Nucleus accumbens (tissue), 56 donors: ENCODE measurements around the gene GATB.

Source experiments
- DNase-seq, 56 donors: peaks; one replicate each; lab custom pipeline; 2025; lab: John Stamatoyannopoulos, UW

The GATB gene

DNA sequence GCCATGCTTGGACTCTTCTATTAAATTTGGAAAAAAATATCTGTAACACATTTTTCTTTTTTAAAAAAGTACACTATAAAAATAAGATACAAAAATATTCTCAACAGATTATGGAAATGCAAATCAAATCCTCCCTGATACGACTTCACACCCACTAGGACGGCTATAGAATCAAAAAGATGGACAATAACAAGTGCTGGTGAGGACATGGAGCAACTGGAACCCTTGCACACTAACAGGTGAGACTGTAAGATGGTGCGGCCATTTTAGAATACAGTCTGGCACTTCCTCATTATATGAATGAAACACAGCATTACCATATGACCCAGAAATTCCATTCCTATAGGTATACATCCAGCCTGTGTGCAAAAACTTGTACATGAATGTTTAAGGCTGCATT is 83.6 kb downstream of the GATB start:
- no peak for DNase-seq

DNA sequence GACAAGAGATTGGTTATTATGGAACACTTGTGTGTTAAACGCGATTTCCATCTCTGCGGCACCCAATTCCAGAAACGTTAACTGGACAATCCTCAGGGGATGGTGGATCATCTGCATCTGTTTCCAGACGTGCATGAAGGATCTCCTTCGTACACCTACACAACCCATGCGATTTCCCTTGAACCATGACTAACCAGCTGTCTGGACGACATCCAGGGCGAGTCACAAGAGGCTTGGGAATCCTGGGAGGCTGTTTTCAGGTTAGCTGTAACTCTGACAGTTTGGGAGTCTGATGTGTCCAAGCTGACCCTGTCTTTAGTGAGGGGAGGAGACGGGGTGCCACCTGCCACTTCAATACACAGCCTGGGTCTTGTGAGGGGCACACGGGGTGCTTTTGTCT is 84.5 kb downstream of the GATB start:
- no peak for DNase-seq

DNA sequence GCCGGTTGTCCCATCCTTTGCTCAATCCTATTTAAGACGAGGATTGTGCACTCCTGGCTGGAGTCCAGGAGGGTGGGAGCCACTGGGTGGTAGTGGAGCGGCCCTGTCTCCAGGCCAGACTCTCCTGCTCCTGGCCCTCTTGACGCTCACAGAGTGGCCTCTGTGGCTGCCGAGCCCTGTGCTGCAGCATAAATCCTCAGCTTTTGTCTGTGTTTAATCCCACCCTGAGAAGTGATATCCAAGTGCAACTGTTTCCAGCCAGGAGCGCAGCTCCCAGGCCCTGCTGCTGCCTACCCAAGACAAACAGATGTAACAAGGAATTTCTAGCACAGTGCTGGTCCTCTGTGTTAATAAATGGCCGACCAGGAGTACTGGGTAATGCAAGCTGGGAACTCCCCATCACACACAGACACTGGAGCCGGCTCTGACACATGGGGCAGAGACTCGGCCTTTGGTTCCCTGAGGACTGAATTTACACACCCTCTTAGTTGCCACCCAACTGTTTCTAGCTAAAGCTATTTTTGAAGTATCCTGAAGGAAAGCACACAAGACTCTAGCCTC is 85.3 kb downstream of the GATB start:
- peak in 3 of 56 donors; percentile 13 to 43 (median 24) for DNase-seq

DNA sequence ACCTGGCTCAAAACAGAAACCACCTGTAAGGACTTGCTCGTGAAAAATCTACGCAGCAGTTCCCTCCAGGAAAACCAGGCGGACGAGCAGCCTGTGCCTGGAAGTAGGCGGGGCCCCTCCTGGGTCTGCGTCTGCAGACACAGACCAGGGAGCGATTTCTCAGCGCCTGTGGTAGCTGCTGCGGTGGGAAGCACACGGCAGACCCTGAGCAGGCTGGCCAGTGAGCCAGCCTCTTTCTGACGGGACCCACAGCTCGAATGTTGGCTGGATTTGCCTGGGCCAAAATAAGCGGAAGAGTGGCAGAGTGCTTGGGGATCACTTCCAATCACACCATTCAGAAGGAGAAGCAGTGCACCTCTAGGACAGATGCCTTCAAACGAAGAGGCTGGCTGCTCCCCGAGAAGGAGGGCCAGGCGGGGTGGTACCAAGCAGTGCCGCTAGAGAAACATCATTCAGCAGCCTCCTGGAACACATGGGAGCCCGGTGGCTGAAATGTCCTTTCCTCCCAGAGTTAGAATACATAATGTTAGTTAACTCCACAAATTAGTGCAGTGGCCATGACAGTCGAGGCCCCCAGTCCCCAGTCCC is 85.9 kb downstream of the GATB start:
- peak in 24 of 56 donors; percentile 8 to 55 (median 24) for DNase-seq

DNA sequence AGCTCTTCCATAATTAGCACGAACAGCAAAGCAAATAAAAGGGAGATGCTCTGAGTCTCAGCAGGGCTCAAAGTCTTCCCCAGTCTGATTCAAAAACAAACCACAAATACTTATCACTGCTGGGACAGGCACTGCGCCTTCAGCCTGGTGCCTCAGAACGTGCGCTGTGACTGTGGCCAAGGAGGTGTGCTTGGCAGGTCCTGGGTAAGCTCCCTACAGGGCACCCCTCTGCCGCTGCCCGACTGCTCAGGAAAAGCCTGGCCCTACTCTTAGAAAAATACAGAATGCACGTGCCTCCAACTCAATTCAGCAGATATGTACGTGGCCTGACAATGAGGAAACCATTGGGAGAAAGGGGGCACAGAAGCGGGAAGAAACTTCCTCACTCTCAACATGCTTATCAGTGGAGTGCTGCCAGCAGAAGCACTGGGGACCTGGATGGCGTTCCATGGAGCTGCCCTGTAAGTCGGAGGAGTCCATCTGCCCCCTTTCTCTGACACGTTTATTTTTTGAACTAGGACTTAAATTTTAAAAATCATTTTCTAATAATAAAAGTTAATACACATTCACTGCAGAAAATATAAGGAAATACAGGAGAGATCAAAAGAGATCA is 86.8 kb downstream of the GATB start:
- no peak for DNase-seq

DNA sequence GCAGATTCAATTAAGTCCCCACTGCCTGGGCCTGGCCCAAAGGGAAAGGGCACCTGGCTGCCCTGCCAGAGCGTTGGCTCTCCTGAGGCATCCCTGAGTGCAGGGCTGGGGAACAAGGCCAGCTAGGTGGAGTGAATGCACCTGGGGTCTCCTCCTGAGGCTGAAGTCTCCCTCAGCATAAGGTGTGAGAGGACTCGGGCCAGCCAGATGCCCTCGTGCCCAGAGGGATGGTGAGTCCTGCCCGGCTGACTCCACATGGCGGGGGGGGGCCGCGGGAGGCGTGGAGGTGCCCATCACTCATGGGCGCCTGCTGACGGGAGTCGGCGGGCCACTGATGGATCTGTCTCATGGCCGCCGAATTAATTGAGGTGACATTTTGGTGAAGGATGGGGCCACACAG is 87.8 kb downstream of the GATB start:
- DNase-seq: no peak

DNA sequence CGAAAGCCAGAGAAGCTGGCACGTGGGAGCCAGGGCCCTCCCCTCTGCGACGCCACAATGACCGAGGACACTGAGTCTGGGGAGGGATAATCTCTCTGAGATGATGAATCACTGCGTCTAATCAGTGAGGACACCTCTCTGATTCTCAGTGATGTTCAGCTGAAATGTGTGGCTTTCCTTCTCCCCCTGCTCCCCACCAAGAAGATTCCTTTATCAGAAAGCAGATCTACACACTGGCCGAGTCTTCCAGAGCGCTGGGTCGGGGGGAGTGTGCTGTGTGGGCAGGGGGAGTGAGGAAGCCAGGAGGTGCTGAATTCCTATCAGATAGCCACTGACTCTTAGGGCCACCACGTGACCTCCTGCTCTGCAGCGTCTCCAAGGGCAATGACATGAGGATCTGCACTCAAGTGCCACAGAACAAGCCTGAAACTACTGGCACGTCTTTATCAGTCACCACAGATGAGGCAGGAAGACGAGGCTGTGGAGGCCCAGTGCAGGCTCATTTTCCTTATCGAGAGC is 89.2 kb downstream of the GATB start:
- no peak for DNase-seq

DNA sequence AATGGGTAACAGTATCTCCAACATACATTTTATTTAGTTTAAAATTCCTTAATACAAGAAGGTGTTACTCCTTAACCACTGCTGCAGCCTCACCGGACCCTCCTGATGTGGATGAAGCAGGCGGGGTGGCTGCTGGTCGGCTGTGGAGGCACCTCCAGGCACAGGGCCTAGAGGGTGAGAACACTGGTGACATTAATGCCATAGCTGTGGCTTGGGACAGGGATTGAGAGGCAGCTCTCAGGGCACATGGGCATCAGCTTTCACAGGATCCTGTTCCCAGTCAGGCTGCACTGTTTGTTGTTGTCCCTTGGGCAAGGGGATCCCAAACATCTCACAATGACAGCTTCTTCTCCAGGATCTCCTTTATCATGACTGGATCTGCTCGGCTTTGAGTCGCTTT is 90.0 kb downstream of the GATB start:
- DNase-seq: no peak

DNA sequence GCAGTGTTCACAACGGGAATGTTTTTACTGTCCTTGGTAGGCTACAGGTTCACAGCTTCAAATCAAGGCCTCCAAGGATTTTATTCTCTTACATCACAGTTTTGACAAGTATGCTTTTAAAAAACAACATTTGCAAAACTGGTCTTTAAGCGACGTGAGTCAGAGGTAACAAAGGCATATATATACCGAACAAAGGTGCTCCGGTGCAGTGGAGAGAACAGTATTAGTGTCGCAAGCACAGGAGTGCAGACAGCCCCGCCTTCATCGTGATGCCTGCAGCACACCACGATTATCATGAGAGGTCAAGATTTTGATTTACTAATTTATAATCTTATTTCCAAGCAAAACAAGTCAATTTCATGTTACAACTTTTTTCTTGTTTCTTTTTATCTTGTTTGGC is 90.8 kb downstream of the GATB start:
- no peak for DNase-seq

DNA sequence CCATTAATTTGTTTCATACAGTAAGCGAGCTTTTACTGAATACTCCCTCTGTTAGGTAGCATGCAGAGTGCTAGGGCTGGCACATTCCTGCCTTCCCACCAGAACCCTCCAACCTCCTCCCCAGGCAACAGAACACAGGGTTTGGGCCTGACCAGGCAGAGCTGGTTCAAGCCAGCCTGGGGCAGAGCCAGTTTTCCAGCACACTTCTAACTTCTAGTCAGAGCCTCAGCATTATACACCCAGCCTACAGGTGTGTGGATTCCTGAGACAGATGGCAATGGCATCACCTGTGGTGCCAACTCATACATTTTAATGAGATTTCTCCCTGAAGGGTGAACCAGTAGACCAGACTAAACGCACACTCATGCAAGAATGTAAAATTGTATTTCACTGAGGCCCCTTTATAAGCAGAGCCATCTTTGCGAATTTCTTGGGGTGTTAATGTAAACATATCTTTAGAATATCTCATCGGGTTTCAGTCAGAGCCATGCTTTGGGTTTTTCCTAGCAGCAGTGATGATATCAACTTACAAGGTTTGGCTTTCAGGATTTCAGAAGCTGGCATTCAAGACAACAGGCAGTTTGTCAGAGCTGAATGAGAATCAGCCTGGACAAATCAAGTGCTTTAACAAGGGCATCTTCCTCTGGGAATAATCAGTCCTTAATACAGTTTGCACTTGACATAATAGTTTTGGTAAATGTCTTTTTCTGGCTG is 92.0 kb downstream of the GATB start:
- no peak for DNase-seq

DNA sequence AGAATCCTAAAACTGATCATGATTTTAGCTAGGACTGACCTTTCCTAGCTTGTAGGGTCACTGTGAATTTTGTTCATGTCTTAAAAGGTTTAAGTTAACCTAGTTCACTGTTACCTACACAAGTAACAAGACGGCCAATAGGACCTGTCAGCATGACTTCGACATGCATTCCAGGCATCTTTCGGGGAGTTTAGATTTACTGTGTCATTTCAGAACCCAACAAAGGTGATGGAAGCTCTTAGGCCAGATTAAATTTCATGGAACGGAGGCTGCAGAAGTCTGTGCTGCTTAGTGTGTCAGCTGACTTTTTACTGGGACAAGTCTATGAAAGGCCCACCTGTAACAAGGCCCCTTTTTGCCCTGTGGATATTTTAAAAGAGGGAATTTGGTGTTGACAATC is 93.1 kb downstream of the GATB start:
- no peak for DNase-seq

DNA sequence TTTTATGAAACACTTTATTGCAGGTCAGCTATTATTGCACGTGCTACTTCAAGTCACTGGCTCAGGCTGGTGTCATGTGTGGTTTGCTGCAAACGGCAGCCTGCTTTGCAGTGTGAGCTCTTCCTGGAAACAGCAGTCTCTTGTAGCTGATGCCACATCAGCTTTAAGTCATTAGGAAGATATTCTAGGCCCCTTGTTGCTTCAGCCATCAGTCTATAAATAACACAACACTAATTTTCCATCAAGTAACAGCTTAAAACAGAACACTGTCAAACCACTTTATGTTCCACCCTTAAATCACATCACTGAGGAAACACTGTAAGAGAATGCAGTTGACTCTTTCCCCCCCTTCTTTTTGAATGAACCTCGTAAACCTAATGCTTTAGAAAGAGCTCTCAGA is 93.8 kb downstream of the GATB start:
- no peak for DNase-seq

DNA sequence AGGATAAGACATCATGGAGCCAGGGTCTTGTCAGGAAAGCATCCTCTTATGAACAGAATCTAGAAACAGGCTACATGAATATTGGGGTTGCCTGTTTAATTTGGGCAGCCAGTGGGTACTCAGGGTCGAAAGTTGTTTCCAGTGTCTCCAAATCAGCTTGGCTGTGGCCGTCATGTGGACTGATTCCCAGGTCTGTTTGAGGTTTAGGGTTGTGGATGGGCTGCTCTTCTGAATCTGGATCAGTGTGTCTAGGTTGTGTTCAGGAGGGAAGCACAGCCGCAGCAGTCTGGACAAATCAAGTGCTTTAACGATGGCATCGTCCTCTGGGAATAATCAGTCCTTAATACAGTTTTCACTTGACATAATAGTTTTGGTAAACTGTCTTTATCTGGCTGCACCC is 94.3 kb downstream of the GATB start:
- DNase-seq: no peak

DNA sequence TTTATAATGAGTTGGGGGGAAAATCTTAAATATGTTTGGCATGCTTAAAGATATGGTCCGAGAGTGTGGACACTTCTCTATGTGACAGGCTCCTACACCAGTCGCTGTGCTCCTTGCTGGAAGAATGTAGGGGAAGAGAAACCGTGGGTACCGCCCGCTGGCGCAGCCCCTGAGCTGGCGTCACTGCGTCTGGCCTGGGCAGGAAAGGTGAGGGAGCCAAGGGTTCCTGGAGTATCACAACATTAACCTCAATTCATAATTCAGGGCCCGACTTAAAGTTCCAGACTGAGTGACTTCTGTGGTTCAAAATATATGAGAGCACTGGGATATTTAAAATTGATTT is 95.1 kb downstream of the GATB start:
- DNase-seq: no peak

DNA sequence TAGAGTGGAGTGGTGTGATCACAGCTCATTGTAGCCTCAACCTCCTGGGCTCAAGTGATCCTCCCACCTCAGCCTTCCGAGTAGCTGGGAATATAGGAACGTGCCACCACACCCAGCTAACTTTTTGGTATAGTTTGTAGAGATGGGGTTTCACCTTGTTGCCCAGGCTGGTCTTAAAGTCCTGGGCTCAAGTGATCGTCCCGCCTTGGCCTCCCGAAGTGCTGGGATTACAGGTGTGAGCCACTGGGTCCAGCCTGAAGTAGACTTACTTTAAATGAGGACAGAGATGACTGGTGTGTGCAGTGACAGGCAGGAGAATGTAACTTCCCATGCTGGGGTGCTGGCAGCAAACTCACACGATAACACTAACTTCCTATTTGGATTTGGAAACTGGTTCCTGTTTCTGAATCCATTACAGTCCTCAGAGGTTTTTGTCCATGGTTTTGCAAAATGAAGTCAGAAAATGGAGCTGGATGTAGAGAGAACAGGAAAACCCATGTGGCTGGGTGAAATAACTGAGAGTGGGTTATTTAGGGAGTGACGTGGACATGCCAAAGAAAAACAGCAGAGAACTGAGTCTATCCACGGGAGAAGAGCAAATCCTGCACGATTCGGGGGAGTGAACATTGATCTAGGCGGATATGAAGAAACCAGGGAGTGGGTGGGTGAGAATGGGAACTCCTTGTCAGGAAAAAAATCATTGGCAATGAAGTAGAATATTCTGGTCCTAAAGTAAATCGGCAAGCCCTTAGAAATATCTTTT is 95.6 kb downstream of the GATB start:
- peak in 2 of 56 donors; percentile 9 to 20 for DNase-seq

DNA sequence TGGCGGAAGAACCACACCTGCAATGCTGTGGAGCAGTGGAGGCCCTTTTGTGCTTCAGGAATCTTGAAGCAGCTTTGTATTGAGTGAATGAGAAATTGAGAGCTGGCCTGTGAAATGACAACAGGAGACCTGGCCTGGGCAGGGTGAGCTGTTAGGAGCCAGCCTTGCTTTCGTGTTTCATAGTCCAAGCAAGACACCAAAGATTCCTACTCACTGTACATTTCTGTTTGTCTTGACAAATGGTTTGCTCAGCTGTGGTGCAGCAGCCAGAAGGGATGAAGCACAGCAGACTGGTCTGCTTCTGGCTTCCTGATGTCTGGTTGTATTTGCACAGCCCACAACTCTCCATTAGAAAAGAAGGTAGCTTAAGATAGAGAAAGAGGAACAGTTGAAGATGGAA is 96.5 kb downstream of the GATB start:
- DNase-seq: no peak

DNA sequence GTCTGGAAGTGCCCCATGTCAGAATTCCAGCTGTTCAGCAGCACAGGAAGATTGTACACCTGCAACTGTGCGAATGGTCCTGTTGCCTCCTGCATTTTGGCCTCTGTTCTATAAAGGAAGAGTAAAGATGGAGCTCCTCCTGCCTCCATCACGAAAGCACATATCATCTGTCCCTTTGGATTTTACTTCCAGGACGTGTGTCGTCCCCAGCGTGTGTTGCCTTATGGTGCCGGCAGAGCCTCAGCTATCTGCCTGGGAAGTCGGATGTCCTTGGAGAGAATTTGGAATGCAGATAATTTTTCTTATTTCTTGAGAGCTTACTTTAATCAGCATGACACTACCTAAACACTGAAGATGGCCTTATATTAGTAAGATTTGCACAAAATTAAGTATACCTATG is 97.7 kb downstream of the GATB start:
- DNase-seq: no peak

DNA sequence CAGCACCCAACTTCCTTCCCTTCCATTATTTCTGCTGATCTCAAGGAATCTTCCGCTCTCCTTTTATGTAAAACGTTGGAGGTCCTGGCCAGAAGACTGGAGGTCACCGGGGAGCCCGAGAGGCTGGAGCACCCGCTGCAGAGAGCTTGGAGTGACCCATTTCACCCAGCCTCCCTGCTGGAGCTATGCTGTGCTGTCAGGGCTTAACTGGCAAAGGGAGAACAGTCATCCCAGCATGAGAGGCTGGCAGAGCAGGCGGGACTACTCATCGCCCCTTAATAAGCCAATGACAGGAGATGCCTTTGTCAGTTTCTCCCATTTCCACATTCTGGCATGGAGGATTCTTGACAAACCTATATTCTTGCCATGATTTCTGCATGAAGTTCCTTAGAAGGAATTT is 98.9 kb downstream of the GATB start:
- DNase-seq: no peak

DNA sequence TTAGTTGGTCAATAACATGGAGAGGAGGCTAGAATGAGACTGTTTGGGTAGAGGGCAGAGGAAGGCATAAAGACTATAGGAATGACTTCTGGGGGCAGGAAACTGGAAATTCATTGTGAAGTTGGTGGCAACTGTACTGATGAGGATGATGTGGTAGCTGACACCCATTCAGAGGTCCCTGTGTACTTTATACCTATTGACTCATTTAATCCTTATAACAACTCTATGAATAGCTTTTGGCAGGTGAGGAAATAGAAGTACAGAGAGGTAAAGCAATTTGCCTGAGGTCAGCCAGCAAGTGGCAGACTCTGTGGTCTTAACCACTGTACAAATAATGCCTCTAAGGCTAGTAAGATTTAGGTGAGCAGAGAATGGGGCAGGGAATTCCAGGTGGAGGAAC is 100.1 kb downstream of the GATB start:
- DNase-seq: no peak

DNA sequence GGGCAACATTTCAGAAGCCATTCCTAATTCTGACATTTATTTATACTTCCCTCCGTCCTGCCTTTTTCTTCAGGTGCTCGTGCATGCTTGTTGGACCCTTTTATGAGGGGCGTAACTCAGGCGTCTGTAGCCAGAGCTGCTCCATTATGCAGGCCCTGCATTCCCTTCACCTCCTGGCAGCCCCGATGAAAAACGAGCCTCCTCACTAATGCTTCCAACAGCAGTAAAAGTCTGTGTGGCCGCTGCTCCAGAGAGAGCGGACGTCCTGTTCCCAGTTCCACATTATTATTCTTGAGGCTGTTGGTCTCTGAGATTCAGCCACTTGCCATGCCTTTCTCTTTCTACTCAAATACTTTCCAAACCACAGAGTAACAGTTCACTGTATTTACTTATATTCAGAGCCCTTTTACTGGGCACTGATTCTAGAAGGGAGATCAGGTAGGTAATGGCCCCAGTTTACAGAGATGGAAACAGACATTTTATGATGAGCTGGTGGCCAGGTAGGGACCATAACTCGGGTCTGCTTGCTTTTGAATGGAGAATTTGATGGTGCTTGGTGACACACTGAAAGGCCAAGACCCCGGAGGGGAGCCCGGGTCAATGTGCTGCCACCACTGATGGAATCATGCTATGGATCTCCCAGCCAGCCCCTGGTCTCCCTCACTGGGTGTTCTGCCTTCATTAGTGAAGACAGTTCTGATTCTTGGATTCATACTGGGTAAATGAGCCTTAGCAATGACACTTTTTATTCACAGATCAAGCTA is 101.0 kb downstream of the GATB start:
- peak in 23 of 56 donors; percentile 4 to 81 (median 22) for DNase-seq
